Karpas-422 (cell line): ENCODE measurements around the gene WDTC1. TPM values are rescaled to one million over a fixed set of nuclear protein-coding genes. Genes with fewer than 3 reads are reported as not detected.

Experiments used
- DNase-seq: peaks from one replicate; pipeline ENCODE4 v3.0.0-alpha.2; 2015
- H2AFZ ChIP-seq: fragments of 200-600 bp; sonication (generic); 2 replicates; pipeline ENCODE4 v1.6.1; 2014; ENCODE audit warnings: antibody characterized with exemption, low read length, mixed read lengths
- H3K27ac ChIP-seq: fragments of 200-600 bp; sonication (generic); 2 replicates; pipeline ENCODE4 v1.5.1; 2014; ENCODE audit warnings: mild to moderate bottlenecking, low read length, moderate library complexity
- H3K27me3 ChIP-seq: fragments of 200-600 bp; sonication (generic); 2 replicates; pipeline ENCODE4 v1.6.1; 2014; ENCODE audit warnings: low read length, mixed read lengths
- H3K36me3 ChIP-seq: fragments of 200-600 bp; sonication (generic); 2 replicates; pipeline ENCODE4 v1.6.1; 2014; ENCODE audit warnings: low read length, mixed read lengths; ENCODE audit not compliant: insufficient read depth
- H3K4me1 ChIP-seq: fragments of 200-600 bp; sonication (generic); 2 replicates; pipeline ENCODE4 v1.6.1; 2014; ENCODE audit warnings: mild to moderate bottlenecking, low read length, mixed read lengths
- H3K4me2 ChIP-seq: fragments of 200-600 bp; sonication (generic); 2 replicates; pipeline ENCODE4 v1.6.1; 2014; ENCODE audit warnings: low read length, low read depth, mild to moderate bottlenecking; ENCODE audit not compliant: poor library complexity, severe bottlenecking
- H3K4me3 ChIP-seq: fragments of 200-600 bp; sonication (generic); 2 replicates; pipeline ENCODE4 v1.5.1; 2014; ENCODE audit warnings: mild to moderate bottlenecking, antibody characterized with exemption, low read length, mixed read lengths
- H3K79me2 ChIP-seq: fragments of 200-600 bp; sonication (generic); 2 replicates; pipeline ENCODE4 v1.6.1; 2014; ENCODE audit warnings: mild to moderate bottlenecking, low read length, mixed read lengths
- H3K9ac ChIP-seq: fragments of 200-600 bp; sonication (generic); 2 replicates; pipeline ENCODE4 v1.6.0; 2014; ENCODE audit warnings: low read length
- H3K9me2 ChIP-seq: fragments of 200-600 bp; sonication (generic), shearing (Covaris generic); replicated peaks from 2 replicates; pipeline ENCODE4 v1.6.0; 2014; ENCODE audit warnings: mild to moderate bottlenecking, low read length, moderate library complexity; ENCODE audit not compliant: insufficient read depth
- H3K9me3 ChIP-seq: fragments of 300-700, 200-600 bp; sonication (generic); 2 replicates; pipeline ENCODE4 v1.6.1; 2014; ENCODE audit warnings: low read length, mixed read lengths
- H4K20me1 ChIP-seq: fragments of 200-600 bp; sonication (generic); 2 replicates; pipeline ENCODE4 v1.6.1; 2014; ENCODE audit warnings: mild to moderate bottlenecking, antibody characterized with exemption, low read length, low read depth; ENCODE audit not compliant: insufficient read depth
- total RNA-seq: library from RNA; depleted of rRNA; stranded (reverse); fragments of >200 nt; shearing (Covaris generic); gene quantifications from 2 replicates; pipeline ENCODE4 v1.2.3, GENCODE V29; 2014; ENCODE audit warnings: low replicate concordance

The WDTC1 gene
- total RNA-seq, 1 experiment from 2014 or later, result 37.0 TPM

DNA sequence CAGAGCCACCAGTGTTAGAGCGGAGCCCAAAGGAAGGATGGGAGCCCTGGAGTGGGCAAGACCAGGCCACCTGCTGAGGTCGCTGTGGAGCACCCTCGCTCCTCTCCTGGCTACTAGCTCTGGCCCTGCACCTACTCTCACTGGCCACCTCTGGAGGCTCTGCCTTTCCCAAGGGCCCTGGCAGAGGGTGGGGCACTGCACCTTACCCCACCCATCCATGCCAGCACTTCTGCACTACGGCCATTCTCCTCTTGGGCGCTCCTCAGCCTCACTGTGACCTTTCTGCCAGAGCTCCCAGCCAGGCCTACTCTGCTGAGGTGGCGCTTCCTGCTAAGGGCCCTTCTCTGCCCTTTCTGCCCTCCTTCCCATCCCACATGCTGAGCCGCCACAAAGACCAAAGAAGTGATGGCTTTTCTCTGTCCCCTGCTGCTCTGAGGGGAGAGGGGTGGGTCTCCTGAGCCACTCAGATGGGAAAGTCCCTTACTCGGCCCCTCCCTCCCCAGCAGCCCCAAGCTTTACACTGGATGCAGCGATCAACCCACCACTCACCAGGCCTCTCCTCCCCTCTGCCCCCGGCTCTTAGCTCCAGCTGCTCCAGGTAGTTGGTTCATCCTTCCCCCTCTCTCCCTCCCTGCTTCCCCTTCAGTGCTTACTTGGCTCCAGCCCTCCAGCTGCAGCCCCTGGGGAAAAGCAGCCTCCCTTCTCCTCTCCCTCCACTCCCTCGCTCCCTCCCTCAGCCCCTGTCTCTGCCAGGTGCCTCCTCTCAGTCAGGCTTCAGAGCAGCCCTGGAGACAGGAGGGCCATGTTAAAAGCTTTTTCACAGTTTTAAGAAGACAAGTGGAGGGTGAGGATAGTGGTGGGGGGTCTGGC is 72.7 kb downstream of the WDTC1 start:
- Histone ChIP-seq H3K4me2 (no peak overlapping the region), H3K27ac (no peak overlapping the region), H3K79me2 (no peaks in the 10 kb centered on the region), H3K36me3 (0 out of 2 replicates have a peak, but pooled peaks cover 4% of the 10 kb centered on the region), H3K4me3 (no peak overlapping the region), H3K27me3 (no peaks in the 10 kb centered on the region), H3K9ac (no peak overlapping the region), H4K20me1 (no peaks in the 10 kb centered on the region), H3K9me2 (no peaks in the 10 kb centered on the region), H2AFZ (no peak overlapping the region), H3K9me3 (no peaks in the 10 kb centered on the region), H3K4me1 (no peaks in the 10 kb centered on the region)
- peak; percentile 59 for DNase-seq

DNA sequence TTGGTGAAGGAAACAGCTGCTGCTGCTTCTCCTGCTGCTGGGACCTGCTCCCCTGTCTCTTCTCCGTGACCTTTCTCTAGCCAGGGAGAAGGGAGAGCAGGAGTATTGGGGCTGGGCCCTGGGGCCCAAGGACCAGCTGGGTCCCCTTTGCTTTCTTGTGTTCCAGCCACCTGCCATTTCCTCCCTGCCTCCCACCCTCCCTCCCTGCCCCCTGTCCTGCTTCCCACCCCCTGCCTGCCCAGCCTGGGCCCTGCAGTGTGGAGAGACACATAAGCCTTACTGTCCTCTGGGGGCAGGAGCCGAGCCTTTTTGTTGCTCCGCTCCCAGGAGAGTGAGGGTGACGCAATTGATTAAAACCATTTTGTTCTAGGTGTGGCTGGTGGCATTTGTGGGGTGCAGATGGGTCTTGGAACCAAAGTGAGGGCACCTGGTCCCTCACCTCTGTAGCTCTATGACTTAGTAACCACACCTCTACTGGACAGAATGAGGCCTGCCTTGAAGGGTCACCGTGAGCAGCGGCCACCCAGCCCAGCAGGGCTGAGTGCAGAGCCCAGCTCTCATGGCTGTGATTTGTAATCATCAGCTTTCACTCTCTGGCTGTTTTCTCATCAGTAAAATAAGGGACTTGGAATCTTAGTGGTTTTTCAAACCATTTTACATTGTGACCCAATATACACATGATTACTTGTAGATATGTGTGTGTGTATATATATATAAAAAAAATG is 73.6 kb downstream of the WDTC1 start:
- Histone ChIP-seq H3K4me2 (no peak overlapping the region), H3K4me3 (no peak overlapping the region), H3K27me3 (no peaks in the 10 kb centered on the region), H3K4me1 (no peaks in the 10 kb centered on the region; the same call in 1 of the 2 replicates), H4K20me1 (no peaks in the 10 kb centered on the region), H3K36me3 (0 out of 2 replicates have a peak, but pooled peaks cover 4% of the 10 kb centered on the region), H3K9me2 (no peaks in the 10 kb centered on the region), H2AFZ (no peak overlapping the region), H3K9ac (no peak overlapping the region), H3K9me3 (no peaks in the 10 kb centered on the region), H3K27ac (no peak overlapping the region), H3K79me2 (no peaks in the 10 kb centered on the region)
- no peak for DNase-seq

DNA sequence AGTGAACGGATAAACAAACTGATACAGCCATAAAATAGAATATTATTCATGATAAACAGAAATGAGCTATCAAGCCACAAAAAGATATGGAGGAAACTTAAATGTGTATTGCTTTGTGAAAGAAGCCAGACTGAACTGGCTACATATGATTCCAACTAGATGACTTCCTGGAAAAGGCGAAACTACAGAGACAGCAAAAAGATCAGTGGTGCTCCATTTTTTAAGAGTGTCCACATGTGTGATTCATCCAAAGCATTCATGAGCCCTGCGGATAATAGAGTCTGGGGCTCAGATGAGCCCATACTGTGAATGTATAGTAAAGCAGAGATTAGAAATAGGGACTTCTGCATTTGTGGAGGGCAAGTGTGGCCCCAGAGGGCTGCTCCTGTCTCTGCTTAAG is 79.7 kb downstream of the WDTC1 start:
- no peak overlapping the region for H3K4me3 ChIP-seq
- DNase-seq, result peak; percentile 54
- no peak overlapping the region for H3K27ac ChIP-seq
- no peak overlapping the region for H3K4me2 ChIP-seq
- H3K79me2 ChIP-seq, result no peaks in the 10 kb centered on the region
- H3K4me1 ChIP-seq, result no peaks in the 10 kb centered on the region; the same call in 1 of the 2 replicates
- no peak overlapping the region for H3K9ac ChIP-seq
- H3K27me3 ChIP-seq, result no peaks in the 10 kb centered on the region
- H4K20me1 ChIP-seq, result no peaks in the 10 kb centered on the region
- no peaks in the 10 kb centered on the region for H3K9me3 ChIP-seq
- H3K9me2 ChIP-seq, result no peaks in the 10 kb centered on the region
- H2AFZ ChIP-seq, result no peak overlapping the region
- 0 out of 2 replicates have a peak, but pooled peaks cover 4% of the 10 kb centered on the region for H3K36me3 ChIP-seq

DNA sequence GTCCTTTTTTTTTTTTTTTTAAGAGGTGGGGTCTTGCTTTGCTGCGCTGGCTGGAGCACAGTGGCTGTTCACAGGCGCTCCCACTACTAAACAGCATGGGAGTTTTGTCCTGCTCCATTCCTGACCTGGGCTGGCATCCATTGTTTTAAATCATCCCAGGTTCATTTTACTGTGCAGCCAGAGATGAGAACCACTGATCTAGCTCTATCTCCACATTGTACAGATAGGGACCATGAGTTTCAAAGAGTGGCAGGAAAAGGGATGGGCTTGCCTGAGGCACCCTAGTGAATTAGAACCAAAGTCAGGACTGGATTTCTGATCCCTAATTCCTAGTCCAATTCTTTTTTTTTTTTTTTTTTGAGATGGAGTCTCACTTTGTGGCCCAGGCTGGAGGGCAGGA is 80.3 kb downstream of the WDTC1 start:
- DNase-seq, result no peak
- Histone ChIP-seq H3K79me2 (no peaks in the 10 kb centered on the region), H3K36me3 (0 out of 2 replicates have a peak, but pooled peaks cover 4% of the 10 kb centered on the region), H2AFZ (no peak overlapping the region), H3K9ac (no peak overlapping the region), H3K9me3 (no peaks in the 10 kb centered on the region), H3K4me1 (no peaks in the 10 kb centered on the region; the same call in 1 of the 2 replicates), H3K27ac (no peak overlapping the region), H3K4me3 (no peak overlapping the region), H3K27me3 (no peaks in the 10 kb centered on the region), H3K4me2 (no peak overlapping the region), H4K20me1 (no peaks in the 10 kb centered on the region), H3K9me2 (no peaks in the 10 kb centered on the region)

DNA sequence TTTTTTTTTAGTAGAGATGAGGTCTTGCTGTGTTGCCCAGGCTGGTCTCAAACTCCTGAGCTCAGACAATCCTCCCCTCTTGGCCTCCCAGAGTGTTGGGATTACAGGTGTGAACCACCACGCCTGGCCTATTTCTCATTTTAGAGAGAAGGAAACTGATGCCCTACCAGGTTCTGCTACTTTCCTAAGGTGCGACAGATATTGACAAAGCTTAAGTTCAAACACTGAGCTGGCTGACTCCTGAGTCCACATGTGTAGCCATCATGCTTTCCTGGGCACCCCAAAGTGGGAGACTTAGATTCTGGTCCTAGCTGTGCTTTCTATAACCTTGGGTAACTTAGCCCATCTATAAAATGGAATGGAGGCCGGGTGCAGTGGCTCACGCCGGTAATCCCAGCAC is 82.4 kb downstream of the WDTC1 start:
- Histone ChIP-seq H3K4me2 (no peak overlapping the region), H4K20me1 (no peaks in the 10 kb centered on the region), H3K4me3 (no peak overlapping the region), H3K79me2 (no peaks in the 10 kb centered on the region), H3K9me3 (no peaks in the 10 kb centered on the region), H3K27ac (no peak overlapping the region), H3K9me2 (no peaks in the 10 kb centered on the region), H3K27me3 (no peaks in the 10 kb centered on the region), H3K4me1 (peaks cover 10% of the 10 kb centered on the region), H3K36me3 (no peaks in the 10 kb centered on the region), H3K9ac (no peak overlapping the region), H2AFZ (no peak overlapping the region)
- no peak for DNase-seq

DNA sequence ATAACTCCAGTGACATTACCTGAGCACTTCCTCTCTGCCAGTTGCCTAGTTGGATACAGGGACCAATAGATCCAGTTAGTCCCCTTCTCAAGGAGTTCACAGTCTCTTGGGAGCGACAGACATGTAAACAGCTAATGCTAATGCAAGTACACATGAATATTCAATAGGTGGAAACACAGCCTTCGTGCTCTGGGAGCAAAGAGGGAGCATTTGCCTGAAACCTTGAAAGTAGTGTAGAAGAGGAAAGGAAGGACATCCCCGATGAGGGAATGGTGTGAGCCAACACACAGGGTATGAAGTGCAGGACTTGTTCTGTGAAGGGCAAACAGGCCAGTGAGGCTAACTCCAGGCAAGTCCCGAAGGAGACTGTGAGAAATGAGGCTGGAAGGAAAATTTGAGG is 83.7 kb downstream of the WDTC1 start:
- no peak overlapping the region for H3K4me3 ChIP-seq
- H3K36me3 ChIP-seq, result no peaks in the 10 kb centered on the region
- H3K9me3 ChIP-seq, result no peaks in the 10 kb centered on the region
- H3K4me2 ChIP-seq, result no peak overlapping the region
- H3K9me2 ChIP-seq, result no peaks in the 10 kb centered on the region
- H3K9ac ChIP-seq, result no peak overlapping the region
- H3K27ac ChIP-seq, result no peak overlapping the region
- H4K20me1 ChIP-seq, result no peaks in the 10 kb centered on the region
- no peak for DNase-seq
- peaks cover 13% of the 10 kb centered on the region for H3K4me1 ChIP-seq
- no peaks in the 10 kb centered on the region for H3K27me3 ChIP-seq
- peaks cover 10% of the 10 kb centered on the region for H3K79me2 ChIP-seq
- H2AFZ ChIP-seq, result no peak overlapping the region

DNA sequence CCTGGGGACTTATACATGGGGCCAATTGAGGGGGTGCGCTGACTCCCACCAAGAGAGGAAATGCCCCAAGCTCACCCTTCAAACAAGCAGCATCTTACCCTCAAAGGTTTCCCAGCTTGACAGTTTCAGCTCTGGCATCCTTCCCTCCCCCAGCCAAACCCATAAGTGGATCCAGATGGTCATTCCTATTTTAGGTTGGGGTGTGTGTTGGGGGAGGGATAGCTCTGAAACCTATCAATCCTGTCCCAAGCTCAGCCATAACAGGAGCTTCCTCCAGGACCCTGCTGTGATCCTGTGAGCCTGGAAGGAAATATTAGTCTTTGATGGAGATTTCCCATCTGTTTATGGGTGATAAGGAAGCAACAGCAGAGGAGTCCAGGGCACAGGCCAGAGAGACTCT is 84.2 kb downstream of the WDTC1 start:
- H2AFZ ChIP-seq, result no peak overlapping the region
- 0 out of 2 replicates have a peak, but pooled peaks cover 2% of the 10 kb centered on the region for H3K36me3 ChIP-seq

More for the DNA sequence above, 84.2 kb downstream of the WDTC1 start:
- no peaks in the 10 kb centered on the region for H4K20me1 ChIP-seq
- no peak overlapping the region for H3K9ac ChIP-seq
- H3K4me2 ChIP-seq, result no peak overlapping the region
- no peak overlapping the region for H3K4me3 ChIP-seq
- H3K79me2 ChIP-seq, result peaks cover 15% of the 10 kb centered on the region
- H3K9me2 ChIP-seq, result no peaks in the 10 kb centered on the region
- DNase-seq, result no peak
- no peak overlapping the region for H3K27ac ChIP-seq
- no peaks in the 10 kb centered on the region for H3K27me3 ChIP-seq
- H3K4me1 ChIP-seq, result peaks cover 18% of the 10 kb centered on the region
- H3K9me3 ChIP-seq, result no peaks in the 10 kb centered on the region
